Body of pancreas (tissue), 2 donors: ENCODE data around the gene TMEM178B. TPM values are rescaled to one million over a fixed set of nuclear protein-coding genes. Genes with fewer than 3 reads are reported as not detected.

Source experiments
- small RNA-seq: library from RNA; depleted of rRNA; stranded (forward); fragments of <200 nt; gene quantifications from one replicate; pipeline ENCODE3, GENCODE V24; 2016
- total RNA-seq, 2 donors: library from RNA; depleted of rRNA; stranded (reverse); fragments of >200 nt; gene quantifications; one replicate each; pipeline ENCODE4 v1.1.0, GENCODE V29; 2016

TMEM178B gene
- total RNA-seq, 2 donors from 2014 or later: 1.0 to 11.9 TPM

Small RNA genes lying within 50 kb of the gene (small RNA-seq; reads per million reads assigned to genes)
- gene AC006362.1 (not detected), gene RNU4-74P (not detected)

Other genes starting within 250 kb of the TMEM178B start
- gene BRAF, start 149.1 kb upstream of the TMEM178B start, total RNA-seq: 10 to 100 TPM; 41.9 to 51.1 TPM
- 1 to 10 TPM; 4.6 to 9.9 TPM for gene MRPS33, start 59.1 kb upstream of the TMEM178B start, total RNA-seq